Activated CD4-positive, alpha-beta T cell treated with anti-CD3 and anti-CD28 coated beads for 36 hours (primary cell): ENCODE data around the gene PRODH. TPM values are rescaled to one million over a fixed set of nuclear protein-coding genes. Genes with fewer than 3 reads are reported as not detected.
"Not testable (repeated sequence)": the region's sequence is repeated elsewhere in the genome, so short reads cannot be mapped to it uniquely, and the experiment has no call there.

Source experiments
- ATAC-seq: fragments of 200-7000 bp; cut with Tn5 transposase; one replicate; pipeline ENCODE4 v1.10.0; 2021; ENCODE audit warnings: mild to moderate bottlenecking, moderate library complexity
- CTCF ChIA-PET: fragments of 350-600 bp; sonication (Branson Sonifier 250); formaldehyde crosslinking; loops from one replicate; lab custom pipeline; 2021; ENCODE audit warnings: antibody characterized with exemption; lab: Charles Lee
- POLR2A ChIA-PET: fragments of 350-600 bp; sonication (Branson Sonifier 250); formaldehyde crosslinking; loops from one replicate; lab custom pipeline; 2021; ENCODE audit warnings: antibody characterized with exemption, inconsistent platforms; lab: Charles Lee
- DNase-seq: peaks from one replicate; pipeline ENCODE4 v3.0.0-alpha.2; 2020
- H3K27ac Mint-ChIP-seq: one replicate; pipeline ENCODE4 v1.8.0; 2021; ENCODE audit warnings: mixed read lengths
- H3K27me3 Mint-ChIP-seq: one replicate; pipeline ENCODE4 v1.8.0; 2021; ENCODE audit warnings: mixed read lengths
- H3K36me3 Mint-ChIP-seq: one replicate; pipeline ENCODE4 v1.8.0; 2021; ENCODE audit warnings: low read depth, mixed read lengths
- H3K4me1 Mint-ChIP-seq: one replicate; pipeline ENCODE4 v1.8.0; 2021; ENCODE audit warnings: mixed read lengths
- H3K4me3 Mint-ChIP-seq: one replicate; pipeline ENCODE4 v1.8.0; 2021; ENCODE audit warnings: mild to moderate bottlenecking, moderate library complexity, mixed read lengths
- H3K9me3 Mint-ChIP-seq: one replicate; pipeline ENCODE4 v1.8.0; 2021; ENCODE audit warnings: low read depth, mixed read lengths
- intact Hi-C, 2 experiments: fragments of 100-400 bp; cut with DNase I in 1 of 2; cut with micrococcal nuclease in 1 of 2; formaldehyde crosslinking; loops; one replicate each; pipeline versions ENCODE4 v1.14.2 to v1.15.1; 2022 to 2024; cut with DNase I, micrococcal nuclease
- total RNA-seq, 2 experiments: library from RNA; stranded (reverse); gene quantifications; one replicate each; pipeline ENCODE4 v1.2.3, GENCODE V29; 2021

Gene PRODH
- total RNA-seq, 2 experiments from 2014 or later, result not detected

DNA sequence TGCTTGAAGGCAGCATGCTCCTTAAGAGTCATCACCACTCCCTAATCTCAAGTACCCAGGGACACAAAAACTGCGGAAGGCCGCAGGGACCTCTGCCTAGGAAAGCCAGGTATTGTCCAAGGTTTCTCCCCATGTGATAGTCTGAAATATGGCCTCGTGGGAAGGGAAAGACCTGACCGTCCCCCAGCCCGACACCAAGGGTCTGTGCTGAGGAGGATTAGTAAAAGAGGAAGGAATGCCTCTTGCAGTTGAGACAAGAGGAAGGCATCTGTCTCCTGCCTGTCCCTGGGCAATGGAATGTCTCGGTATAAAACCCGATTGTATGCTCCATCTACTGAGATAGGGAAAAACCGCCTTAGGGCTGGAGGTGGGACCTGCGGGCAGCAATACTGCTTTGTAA is 11.0 kb upstream of the PRODH start:
- H3K27ac Mint-ChIP-seq, H3K4me1 Mint-ChIP-seq, POLR2A ChIA-PET, H3K4me3 Mint-ChIP-seq, H3K9me3 Mint-ChIP-seq, intact Hi-C loops, CTCF ChIA-PET, H3K36me3 Mint-ChIP-seq, ATAC-seq, DNase-seq, H3K27me3 Mint-ChIP-seq: not testable (repeated sequence)

GRCh38 chr22:18938691-18939090 is 2.6 kb upstream of the PRODH start:
- H3K4me1 Mint-ChIP-seq, H3K9me3 Mint-ChIP-seq, H3K36me3 Mint-ChIP-seq, ATAC-seq, H3K27me3 Mint-ChIP-seq, CTCF ChIA-PET, H3K4me3 Mint-ChIP-seq, DNase-seq, POLR2A ChIA-PET, intact Hi-C loops, H3K27ac Mint-ChIP-seq: not testable (repeated sequence)

DNA sequence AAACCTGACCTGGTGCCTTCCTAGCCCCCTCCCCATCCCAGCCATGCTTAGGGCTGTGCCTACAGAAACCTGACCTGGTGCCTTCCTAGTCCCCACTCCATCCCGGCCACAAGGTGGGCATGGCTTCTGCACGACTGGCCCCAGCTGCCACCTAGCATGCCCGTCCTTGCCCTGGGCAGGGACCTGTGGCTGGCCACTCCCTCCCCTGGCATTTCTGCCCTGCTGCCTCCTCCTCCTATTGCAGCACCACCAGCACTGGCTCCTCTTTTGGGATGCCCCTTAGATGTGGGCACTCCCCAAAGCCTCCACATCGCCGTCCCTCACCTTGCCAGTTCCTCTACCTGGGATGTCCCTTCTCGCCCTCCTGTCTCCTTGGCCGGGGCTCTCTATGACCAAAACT is 1.4 kb downstream of the PRODH start:
- CTCF ChIA-PET, intact Hi-C loops, H3K9me3 Mint-ChIP-seq, H3K27me3 Mint-ChIP-seq, ATAC-seq, H3K27ac Mint-ChIP-seq, H3K36me3 Mint-ChIP-seq, H3K4me1 Mint-ChIP-seq, H3K4me3 Mint-ChIP-seq, DNase-seq: not testable (repeated sequence)
- POLR2A ChIA-PET, result interaction anchor here (0.6 kb wide), 1 partner anchor 676 kb away, joined by 3 read pairs; no protein-coding TSS in a partner anchor

- intact Hi-C loops, result no loop called here
- no peak for ATAC-seq
- ChIA-PET CTCF (no interaction called here), POLR2A (no interaction called here)
- H3K9me3 Mint-ChIP-seq, result no peaks in the 10 kb centered on the region
- H3K27ac Mint-ChIP-seq, result no peak overlapping the region
- no peak for DNase-seq
- no peaks in the 10 kb centered on the region for H3K4me1 Mint-ChIP-seq
- no peaks in the 10 kb centered on the region for H3K27me3 Mint-ChIP-seq
- H3K36me3 Mint-ChIP-seq, result no peaks in the 10 kb centered on the region
- no peak overlapping the region for H3K4me3 Mint-ChIP-seq
Observed at GRCh38 chr22:18933914-18934313, 2.2 kb downstream of the PRODH start.

- Mint-ChIP-seq H3K4me1 (no peaks in the 10 kb centered on the region), H3K36me3 (no peaks in the 10 kb centered on the region), H3K27ac (no peak overlapping the region), H3K4me3 (no peak overlapping the region), H3K9me3 (no peaks in the 10 kb centered on the region), H3K27me3 (no peaks in the 10 kb centered on the region)
- no peak for DNase-seq
- intact Hi-C loops, result no loop called here
- ATAC-seq, result no peak
- ChIA-PET CTCF (no interaction called here), POLR2A (no interaction called here)
Observed at GRCh38 chr22:18931905-18932652, 4.0 kb downstream of the PRODH start.

DNA sequence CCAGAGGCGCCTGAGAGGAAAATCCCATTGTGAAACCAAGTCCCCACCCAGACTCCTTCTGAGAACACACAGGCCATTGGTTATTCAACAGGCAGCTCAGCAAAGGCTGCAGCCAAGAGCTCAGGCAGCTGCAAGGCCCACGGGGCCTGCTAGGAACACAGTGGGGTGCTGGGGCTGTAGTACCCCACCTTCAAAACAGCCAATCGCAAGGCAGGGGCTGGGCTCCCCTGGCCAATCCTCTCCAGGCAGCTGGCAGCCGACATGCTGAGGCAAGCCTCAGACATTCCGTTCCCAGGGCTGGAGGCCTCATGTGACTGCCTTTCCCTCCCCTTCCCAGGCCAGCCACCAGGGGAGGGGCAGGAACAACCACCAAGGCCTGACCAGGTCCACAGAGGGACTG is 6.6 kb downstream of the PRODH start:
- no peaks in the 10 kb centered on the region for H3K36me3 Mint-ChIP-seq
- no peak overlapping the region for H3K4me3 Mint-ChIP-seq
- ATAC-seq (no peak), DNase-seq (no peak)
- CTCF ChIA-PET, result no interaction called here
- H3K27me3 Mint-ChIP-seq, result no peaks in the 10 kb centered on the region
- intact Hi-C loops, result no loop called here
- POLR2A ChIA-PET, result no interaction called here
- no peaks in the 10 kb centered on the region for H3K4me1 Mint-ChIP-seq
- no peak overlapping the region for H3K27ac Mint-ChIP-seq
- no peaks in the 10 kb centered on the region for H3K9me3 Mint-ChIP-seq

DNA sequence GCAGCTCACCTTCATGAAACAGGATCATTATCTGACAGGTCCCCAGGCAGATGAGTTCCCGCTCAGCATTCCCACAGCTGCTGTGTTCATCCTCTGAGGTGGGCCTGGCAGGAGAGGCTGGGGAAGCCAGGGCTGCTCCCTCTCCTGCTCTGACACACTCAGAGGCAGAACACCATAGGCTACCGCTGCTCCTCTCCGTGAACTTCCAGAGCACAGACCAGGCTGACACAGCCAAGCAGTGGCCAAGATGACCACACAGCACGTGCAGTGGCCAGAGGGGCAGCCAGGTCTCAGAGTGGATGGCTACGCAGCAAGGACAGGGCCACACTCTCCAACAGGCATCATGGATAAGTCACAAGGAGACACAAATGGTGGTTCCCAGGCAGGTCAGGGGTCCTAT is 8.5 kb downstream of the PRODH start:
- Mint-ChIP-seq H3K27ac (no peak overlapping the region), H3K4me3 (no peak overlapping the region), H3K27me3 (no peaks in the 10 kb centered on the region), H3K4me1 (no peaks in the 10 kb centered on the region), H3K36me3 (no peaks in the 10 kb centered on the region), H3K9me3 (no peaks in the 10 kb centered on the region)
- CTCF ChIA-PET, result no interaction called here
- no peak for DNase-seq
- intact Hi-C loops, result no loop called here
- no peak for ATAC-seq
- POLR2A ChIA-PET, result no interaction called here

DNA sequence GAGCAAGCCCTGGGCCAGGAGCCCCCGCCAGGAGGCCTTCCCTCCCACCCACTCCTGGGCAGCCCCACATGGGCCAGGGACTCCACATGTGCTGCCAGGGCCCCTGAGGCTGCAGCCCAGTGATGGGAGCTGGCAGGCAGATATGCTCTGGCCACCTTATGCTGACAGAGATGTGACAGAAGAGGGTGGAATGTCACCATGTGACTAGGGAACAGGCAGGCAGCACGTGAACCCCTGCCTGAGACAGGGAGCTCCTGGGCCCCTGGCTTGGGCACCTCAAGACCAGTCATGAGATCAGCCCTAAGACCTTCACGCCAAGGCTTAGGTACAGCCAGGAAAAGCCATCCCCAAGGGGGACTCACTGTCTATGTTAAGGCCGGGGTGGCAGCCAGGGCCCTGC is 9.1 kb downstream of the PRODH start:
- no peaks in the 10 kb centered on the region for H3K27me3 Mint-ChIP-seq

GRCh38 chr22:18925368-18926064 is 10.6 kb downstream of the PRODH start:
- Mint-ChIP-seq H3K27ac (no peak overlapping the region), H3K36me3 (no peaks in the 10 kb centered on the region), H3K4me3 (no peak overlapping the region), H3K4me1 (no peaks in the 10 kb centered on the region), H3K27me3 (no peaks in the 10 kb centered on the region), H3K9me3 (no peaks in the 10 kb centered on the region)
- CTCF ChIA-PET, result no interaction called here
- intact Hi-C loops, result no loop called here
- POLR2A ChIA-PET, result no interaction called here
- ATAC-seq, result no peak
- DNase-seq, result no peak

More for the DNA sequence above, 9.1 kb downstream of the PRODH start:
- Mint-ChIP-seq H3K36me3 (no peaks in the 10 kb centered on the region), H3K4me1 (no peaks in the 10 kb centered on the region), H3K9me3 (no peaks in the 10 kb centered on the region), H3K27ac (no peak overlapping the region), H3K4me3 (no peak overlapping the region)
- no peak for DNase-seq
- CTCF ChIA-PET, result no interaction called here
- intact Hi-C loops, result no loop called here
- POLR2A ChIA-PET, result no interaction called here
- ATAC-seq, result no peak

DNA sequence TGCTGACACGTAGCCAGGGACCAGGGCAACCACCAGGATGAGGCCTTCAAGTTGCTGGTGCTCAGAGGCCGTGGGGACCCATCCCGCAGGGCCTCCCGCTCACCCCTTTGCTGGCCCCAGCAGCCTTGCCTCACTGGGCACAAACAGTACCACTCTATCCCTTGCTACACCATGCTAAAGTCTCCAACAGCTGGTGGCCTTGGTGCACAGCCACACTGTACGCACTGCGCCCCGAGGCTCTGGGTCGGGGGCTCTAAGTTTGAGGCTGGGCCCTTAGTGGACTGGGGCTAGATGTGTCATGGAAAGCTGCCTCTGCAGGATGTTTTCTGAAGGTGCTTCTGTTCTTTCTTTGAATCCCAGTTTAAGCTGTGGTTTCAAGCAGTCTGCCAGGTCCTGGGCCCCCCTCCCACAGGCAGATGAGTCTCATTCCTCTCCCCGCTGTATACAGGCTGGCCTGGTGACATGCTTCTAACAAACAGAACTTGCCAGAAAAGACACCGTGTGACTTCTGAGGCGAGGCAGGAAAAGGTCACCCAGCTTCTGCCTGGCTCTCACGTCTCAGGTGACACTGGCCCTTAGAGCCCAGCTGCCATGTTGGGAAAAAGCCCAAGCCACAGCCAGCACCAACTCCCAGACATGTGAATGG is 15.7 kb downstream of the PRODH start:
- not testable (repeated sequence) for H3K9me3 Mint-ChIP-seq, DNase-seq

DNA sequence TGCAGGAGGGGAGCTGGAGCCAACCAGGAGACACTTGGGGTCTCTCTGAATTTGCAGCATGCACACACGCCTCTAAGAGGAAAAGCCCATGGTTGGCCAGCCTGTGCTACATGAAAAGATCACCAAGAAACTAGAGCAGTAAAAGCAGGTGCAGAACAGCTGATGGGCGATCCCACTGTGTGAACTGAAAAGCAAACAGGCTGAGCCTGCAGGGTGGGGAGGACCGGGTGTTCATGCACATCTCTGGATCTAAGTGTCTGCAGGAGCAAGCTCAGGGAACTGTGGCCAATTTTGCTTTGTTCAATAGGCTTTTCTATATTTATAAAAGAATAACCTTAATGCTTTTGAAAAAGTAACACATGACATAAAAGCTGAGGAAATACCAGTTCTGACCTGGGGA is 18.3 kb downstream of the PRODH start:
- H3K4me3 Mint-ChIP-seq, POLR2A ChIA-PET, H3K9me3 Mint-ChIP-seq, ATAC-seq, H3K36me3 Mint-ChIP-seq, H3K27me3 Mint-ChIP-seq, intact Hi-C loops, H3K27ac Mint-ChIP-seq, CTCF ChIA-PET, DNase-seq, H3K4me1 Mint-ChIP-seq: not testable (repeated sequence)

More for the DNA sequence above, 15.7 kb downstream of the PRODH start:
- CTCF ChIA-PET, H3K36me3 Mint-ChIP-seq, H3K27me3 Mint-ChIP-seq, H3K4me1 Mint-ChIP-seq, ATAC-seq, H3K27ac Mint-ChIP-seq, H3K4me3 Mint-ChIP-seq, intact Hi-C loops, POLR2A ChIA-PET: not testable (repeated sequence)

GRCh38 chr22:18915550-18915949 is 20.5 kb downstream of the PRODH start:
- POLR2A ChIA-PET, H3K36me3 Mint-ChIP-seq, H3K4me3 Mint-ChIP-seq, H3K27ac Mint-ChIP-seq, H3K27me3 Mint-ChIP-seq, H3K4me1 Mint-ChIP-seq, intact Hi-C loops, H3K9me3 Mint-ChIP-seq, CTCF ChIA-PET, DNase-seq, ATAC-seq: not testable (repeated sequence)
